CD4-positive, alpha-beta memory T cell (primary cell): Measurements from ENCODE around the gene VEGFA. TPM values are rescaled to one million over a fixed set of nuclear protein-coding genes. Genes with fewer than 3 reads are reported as not detected.

ENCODE experiments used
- CTCF ChIA-PET: fragments of 350-600 bp; sonication (Branson Sonifier 250); formaldehyde crosslinking; loops from one replicate; lab custom pipeline; 2021; ENCODE audit warnings: inconsistent platforms; ENCODE audit not compliant: partially characterized antibody; lab: Charles Lee
- POLR2A ChIA-PET: fragments of 350-600 bp; sonication (Branson Sonifier 250); formaldehyde crosslinking; loops from one replicate; lab custom pipeline; 2021; ENCODE audit not compliant: partially characterized antibody; lab: Charles Lee
- DNase-seq, 5 donors: peaks; one replicate each; pipeline versions ENCODE4 v3.0.0 to v3.0.0-alpha.2; 2020 to 2022; ENCODE audit warnings: mixed read lengths in 1 of 5
- H3K27ac ChIP-seq: one replicate; pipeline ENCODE4 v1.7.0; 2013; ENCODE audit warnings: low read depth, low read length
- H3K27me3 ChIP-seq: 2 replicates; pipeline ENCODE4 v1.7.0; 2013; ENCODE audit warnings: mild to moderate bottlenecking, low read length, moderate library complexity; ENCODE audit not compliant: insufficient read depth
- H3K36me3 ChIP-seq: 2 replicates; pipeline ENCODE4 v1.7.0; 2013; ENCODE audit warnings: mild to moderate bottlenecking, low read length, moderate library complexity; ENCODE audit not compliant: insufficient read depth
- H3K4me1 ChIP-seq: 2 replicates; pipeline ENCODE4 v1.7.0; 2013; ENCODE audit warnings: mild to moderate bottlenecking, low read length, moderate library complexity; ENCODE audit not compliant: insufficient read depth
- H3K4me3 ChIP-seq, 2 donors: one replicate each; pipeline ENCODE4 v1.7.0; 2013; ENCODE audit warnings: low read length in 2 of 2, mild to moderate bottlenecking in 1 of 2
- H3K9me3 ChIP-seq, 2 donors: one replicate each; pipeline ENCODE4 v1.7.0; 2013; ENCODE audit warnings: low read length in 2 of 2, control low read depth in 1 of 2; ENCODE audit not compliant: control insufficient read depth in 1 of 2
- H3K27ac Mint-ChIP-seq, 7 donors: one replicate each; pipeline ENCODE4 v1.8.0; 2020 to 2021; ENCODE audit warnings: mixed read lengths in 7 of 7, mild to moderate bottlenecking in 6 of 7, inconsistent platforms in 3 of 7, moderate library complexity in 3 of 7
- H3K27me3 Mint-ChIP-seq, 2 donors: one replicate each; pipeline ENCODE4 v1.8.0; 2020 to 2021; ENCODE audit warnings: mixed read lengths in 2 of 2
- H3K36me3 Mint-ChIP-seq, 2 donors: one replicate each; pipeline ENCODE4 v1.8.0; 2020 to 2021; ENCODE audit warnings: mixed read lengths in 2 of 2, inconsistent platforms in 1 of 2, mild to moderate bottlenecking in 1 of 2
- H3K4me1 Mint-ChIP-seq, 4 donors: one replicate each; pipeline ENCODE4 v1.8.0; 2020 to 2021; ENCODE audit warnings: mixed read lengths in 4 of 4, mild to moderate bottlenecking in 1 of 4
- H3K4me3 Mint-ChIP-seq, 8 donors: one replicate each; pipeline ENCODE4 v1.8.0; 2020 to 2021; ENCODE audit warnings: mixed read lengths in 8 of 8, mild to moderate bottlenecking in 7 of 8, moderate library complexity in 6 of 8, inconsistent platforms in 3 of 8
- H3K9me3 Mint-ChIP-seq, 8 donors: one replicate each; pipeline ENCODE4 v1.8.0; 2020 to 2021; ENCODE audit warnings: mixed read lengths in 8 of 8, mild to moderate bottlenecking in 5 of 8, inconsistent platforms in 3 of 8, moderate library complexity in 1 of 8
- intact Hi-C: fragments of 100-400 bp; cut with micrococcal nuclease; formaldehyde crosslinking; loops from one replicate; pipeline ENCODE4 v1.15.1; 2023
- polyA plus RNA-seq, 2 donors: library from polyadenylated mRNA; unstranded; fragments of 300-500 nt; fragmentation: Illumina TruSeq; gene quantifications; one replicate each; pipeline ENCODE4 v1.2.3, GENCODE V29; 2021
- total RNA-seq, 2 experiments: library from RNA; stranded (reverse); gene quantifications; one replicate each; pipeline ENCODE4 v1.2.3, GENCODE V29; 2021

Gene VEGFA
- total and polyA plus RNA-seq, 4 experiments from 2014 or later, result 0.29 to 1.1 TPM; not detected in 2

DNA sequence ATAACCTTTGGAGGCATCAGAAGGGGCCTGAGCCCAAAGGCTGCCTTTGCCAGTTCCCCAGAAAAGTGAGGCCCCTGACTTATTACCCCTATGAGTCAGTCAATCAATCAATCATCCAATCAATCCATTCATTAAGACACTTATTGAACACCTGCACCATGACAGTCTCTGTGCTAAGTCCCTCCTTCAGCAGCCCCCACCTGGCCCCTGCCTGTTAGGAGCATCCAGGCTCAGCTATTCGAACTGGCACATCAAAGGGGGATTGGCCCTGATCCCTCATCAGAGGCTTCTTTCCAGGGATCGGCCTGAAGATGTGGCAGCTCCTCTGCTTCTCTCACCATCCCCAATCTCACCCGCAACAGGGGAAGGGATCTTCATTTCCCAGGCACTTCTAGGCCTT lies 27.7 kb upstream of the VEGFA start:
- no peak for DNase-seq

DNA sequence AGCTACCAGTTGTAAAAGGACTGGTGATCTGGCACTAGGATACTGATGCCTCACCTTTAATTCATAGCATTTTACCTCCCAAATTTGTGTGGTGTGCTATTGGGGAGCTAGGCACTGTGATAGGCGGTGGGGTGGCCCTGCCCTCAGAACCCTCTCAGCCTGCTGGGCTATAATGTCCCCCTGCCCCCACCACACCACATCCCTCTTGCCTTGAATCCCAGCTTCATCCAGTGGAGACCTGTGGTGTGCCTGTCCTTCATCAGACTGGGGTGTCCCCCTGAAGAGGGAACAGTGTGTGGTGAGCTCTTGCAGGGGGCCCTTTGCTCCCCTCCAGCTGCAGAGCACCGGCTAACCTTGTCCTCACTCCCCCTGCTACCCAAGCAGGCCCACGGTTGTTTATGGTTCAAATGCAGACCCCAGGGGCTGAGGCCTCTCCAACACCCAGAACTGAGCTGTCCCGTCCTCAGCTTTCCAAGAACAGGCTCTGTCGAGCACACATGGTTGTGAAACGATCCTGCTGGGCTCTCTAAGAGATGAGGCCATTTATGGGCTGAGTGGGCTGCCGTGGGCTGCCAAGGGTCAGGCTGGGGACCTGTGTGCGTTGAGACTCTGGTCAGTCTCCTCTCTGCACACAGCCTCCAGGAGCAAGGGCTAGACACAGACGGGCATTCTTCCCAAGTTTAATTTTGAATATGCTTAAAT lies 26.9 kb upstream of the VEGFA start:
- no peaks in the 10 kb centered on the region for H3K9me3 ChIP-seq
- H3K27me3 Mint-ChIP-seq, result peaks cover 9 to 13% of the 10 kb centered on the region in 2 donors

More for the DNA sequence above, 27.7 kb upstream of the VEGFA start:
- ChIA-PET POLR2A (no interaction called here), CTCF (interaction anchor here (1.0 kb wide), 1 partner anchor 27 kb away, joined by 3 read pairs; no protein-coding TSS in a partner anchor)
- Mint-ChIP-seq H3K27ac (no peak overlapping the region), H3K36me3 (no peaks in the 10 kb centered on the region), H3K9me3 (peaks cover 0 to 2% (median 0%) of the 10 kb centered on the region in 8 donors), H3K27me3 (peaks cover 6 to 9% of the 10 kb centered on the region in 2 donors), H3K4me3 (no peak overlapping the region), H3K4me1 (peaks cover 0 to 3% (median 0%) of the 10 kb centered on the region in 4 donors)
- no peak overlapping the region for H3K4me3 ChIP-seq
- intact Hi-C loops, result no loop called here
- H3K36me3 ChIP-seq, result no peaks in the 10 kb centered on the region
- H3K4me1 ChIP-seq, result no peaks in the 10 kb centered on the region
- no peaks in the 10 kb centered on the region for H3K27me3 ChIP-seq
- no peaks in the 10 kb centered on the region for H3K9me3 ChIP-seq
- no peak overlapping the region for H3K27ac ChIP-seq

DNA sequence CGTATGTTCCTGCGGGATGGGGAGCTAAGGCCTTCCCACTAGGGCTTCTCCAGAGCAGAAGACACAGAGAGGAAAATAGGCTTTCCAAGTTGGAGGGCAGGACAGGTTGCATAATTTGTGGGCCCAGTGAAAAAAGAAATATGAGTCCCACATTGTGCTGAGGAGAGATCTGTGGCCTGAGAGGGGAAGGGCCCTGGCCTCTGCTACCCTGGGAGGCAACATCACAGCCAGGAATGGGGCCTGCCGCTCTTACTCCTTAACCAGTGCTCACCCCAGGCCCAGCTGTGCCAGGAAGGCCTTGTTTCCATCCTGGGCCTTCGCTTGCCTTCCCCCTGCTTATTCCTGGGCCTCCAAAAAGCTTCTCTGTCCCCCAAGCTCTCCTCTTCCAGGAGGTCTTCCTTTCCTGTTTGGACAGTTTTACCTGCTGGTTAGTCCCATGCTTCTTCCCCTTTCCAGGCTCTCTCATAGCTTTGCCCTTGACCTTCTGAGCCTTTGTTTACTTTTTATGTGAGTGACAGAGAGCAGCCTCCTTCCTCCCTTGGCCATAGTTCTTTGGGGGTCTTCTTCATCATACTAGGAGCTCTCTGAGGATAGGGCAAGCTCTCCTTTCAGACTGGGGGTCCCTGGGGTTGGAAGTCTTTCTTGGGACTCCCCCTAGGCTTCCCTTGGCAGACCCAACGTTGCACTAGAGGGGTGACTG lies 26.2 kb upstream of the VEGFA start:
- Histone ChIP-seq H3K9me3 (no peaks in the 10 kb centered on the region), H3K4me3 (no peak overlapping the region), H3K27ac (no peak overlapping the region), H3K4me1 (no peaks in the 10 kb centered on the region), H3K27me3 (no peaks in the 10 kb centered on the region), H3K36me3 (no peaks in the 10 kb centered on the region)
- Mint-ChIP-seq H3K4me3 (no peak overlapping the region), H3K9me3 (peaks cover 0 to 2% (median 0%) of the 10 kb centered on the region in 8 donors), H3K4me1 (no peaks in the 10 kb centered on the region), H3K36me3 (no peaks in the 10 kb centered on the region), H3K27me3 (peaks cover 11 to 13% of the 10 kb centered on the region in 2 donors), H3K27ac (peak overlapping the region in 1 of 7 donors; percentile 37)
- no peak for DNase-seq
- intact Hi-C loops, result no loop called here
- ChIA-PET POLR2A (no interaction called here), CTCF (interaction anchor here (1.0 to 4.6 kb wide), 2 partner anchors 20 to 25 kb away, joined by 3 to 22 read pairs; partner anchors contain the start of gene VEGFA)

More for the DNA sequence above, 26.9 kb upstream of the VEGFA start:
- Histone ChIP-seq H3K27ac (no peak overlapping the region), H3K4me1 (no peaks in the 10 kb centered on the region), H3K4me3 (no peak overlapping the region), H3K36me3 (no peaks in the 10 kb centered on the region), H3K27me3 (no peaks in the 10 kb centered on the region)
- Mint-ChIP-seq H3K4me3 (no peak overlapping the region), H3K36me3 (no peaks in the 10 kb centered on the region), H3K27ac (no peak overlapping the region), H3K9me3 (peaks cover 0 to 2% (median 0%) of the 10 kb centered on the region in 8 donors), H3K4me1 (peaks cover 0 to 1% (median 0%) of the 10 kb centered on the region in 4 donors)
- CTCF ChIA-PET, result interaction anchor here (1.0 to 4.6 kb wide), 3 partner anchors 19 to 26 kb away, joined by 3 to 22 read pairs (median 3); partner anchors contain the start of gene VEGFA
- no peak for DNase-seq
- POLR2A ChIA-PET, result no interaction called here
- intact Hi-C loops, result no loop called here

DNA sequence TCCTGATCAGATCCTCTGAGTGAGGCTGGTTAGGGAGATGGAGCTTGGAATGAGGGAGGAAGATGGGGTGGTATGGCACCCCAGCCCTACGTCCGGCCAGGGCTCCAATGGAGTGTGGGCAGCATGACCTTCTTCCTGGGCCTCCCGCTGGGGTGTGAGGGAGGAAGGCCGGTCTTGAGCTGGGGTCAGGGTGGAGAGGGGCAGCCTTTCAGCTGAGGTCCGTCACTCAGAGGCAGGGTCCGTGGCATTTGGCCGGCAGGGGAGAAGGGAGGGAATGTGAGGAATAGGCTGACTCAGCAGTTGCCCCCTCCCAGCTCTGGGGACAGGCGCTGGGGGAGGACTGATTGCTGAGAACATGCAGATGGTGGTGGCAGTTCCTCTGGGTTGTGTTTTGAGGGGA lies 25.5 kb upstream of the VEGFA start:
- Histone ChIP-seq H3K27me3 (no peaks in the 10 kb centered on the region), H3K4me1 (no peaks in the 10 kb centered on the region), H3K9me3 (no peaks in the 10 kb centered on the region), H3K4me3 (no peak overlapping the region), H3K36me3 (no peaks in the 10 kb centered on the region), H3K27ac (no peak overlapping the region)
- intact Hi-C loops, result no loop called here
- CTCF ChIA-PET, result interaction anchor here (1.0 to 4.6 kb wide), 3 partner anchors 24 to 334 kb away, joined by 3 to 22 read pairs (median 4); partner anchors contain the start of gene VEGFA
- Mint-ChIP-seq H3K4me3 (no peak overlapping the region), H3K27ac (peak overlapping the region in 1 of 7 donors; percentile 33), H3K27me3 (peaks cover 11 to 13% of the 10 kb centered on the region in 2 donors), H3K36me3 (no peaks in the 10 kb centered on the region), H3K4me1 (no peaks in the 10 kb centered on the region), H3K9me3 (peaks cover 0 to 2% (median 0%) of the 10 kb centered on the region in 8 donors)
- no peak for DNase-seq
- POLR2A ChIA-PET, result no interaction called here

DNA sequence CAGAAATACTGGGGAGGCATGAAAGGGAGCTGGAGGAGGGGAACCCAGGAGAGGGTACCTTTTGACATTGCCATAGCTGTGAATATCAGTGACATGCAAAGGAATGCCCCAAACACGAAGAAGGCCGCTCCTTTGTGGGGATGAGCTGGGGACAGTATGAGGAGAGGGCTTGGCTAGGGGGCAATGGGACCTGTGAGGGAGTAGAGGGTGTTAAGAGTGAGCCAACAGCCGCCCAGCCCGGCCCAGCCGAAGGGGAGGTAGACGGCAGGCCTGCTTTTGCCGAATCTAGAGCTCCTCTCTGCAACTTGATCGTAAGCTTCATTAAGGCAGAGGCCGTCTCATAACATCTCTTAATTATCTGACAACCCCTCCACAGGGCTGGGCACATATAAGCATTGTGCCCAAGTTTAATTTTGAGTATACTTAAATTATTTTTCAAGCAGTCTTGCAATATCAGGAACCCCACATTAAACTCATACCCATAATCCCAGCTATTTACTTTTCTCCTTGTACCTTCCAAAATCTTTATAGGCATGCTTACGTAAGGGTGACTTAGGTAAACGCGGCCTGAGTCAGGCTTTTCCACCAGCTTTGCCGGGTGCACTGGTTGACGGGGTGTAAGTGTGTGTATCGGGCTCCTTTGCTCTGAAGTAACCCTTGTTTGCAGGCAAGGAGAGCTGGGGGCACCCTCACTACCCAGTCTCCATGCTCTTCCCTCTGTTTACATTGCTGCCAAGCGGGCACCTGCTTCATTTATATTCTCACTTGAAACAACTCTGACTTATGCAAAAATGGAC lies 24.9 kb upstream of the VEGFA start:
- H3K36me3 Mint-ChIP-seq, result no peaks in the 10 kb centered on the region
- CTCF ChIA-PET, result interaction anchor here (1.0 to 4.6 kb wide), 4 partner anchors 24 to 334 kb away, joined by 3 to 22 read pairs (median 4); partner anchors contain the start of gene VEGFA
- H3K27ac Mint-ChIP-seq, result no peak overlapping the region
- H3K4me3 ChIP-seq, result no peak overlapping the region
- no peaks in the 10 kb centered on the region for H3K4me1 Mint-ChIP-seq
- H3K36me3 ChIP-seq, result no peaks in the 10 kb centered on the region
- H3K4me3 Mint-ChIP-seq, result no peak overlapping the region
- intact Hi-C loops, result no loop called here
- POLR2A ChIA-PET, result no interaction called here
- no peaks in the 10 kb centered on the region for H3K9me3 ChIP-seq
- no peak overlapping the region for H3K27ac ChIP-seq
- no peaks in the 10 kb centered on the region for H3K4me1 ChIP-seq
- H3K9me3 Mint-ChIP-seq, result peaks cover 0 to 2% (median 0%) of the 10 kb centered on the region in 8 donors
- H3K27me3 ChIP-seq, result no peaks in the 10 kb centered on the region
- H3K27me3 Mint-ChIP-seq, result peaks cover 11 to 13% of the 10 kb centered on the region in 2 donors
- no peak for DNase-seq

DNA sequence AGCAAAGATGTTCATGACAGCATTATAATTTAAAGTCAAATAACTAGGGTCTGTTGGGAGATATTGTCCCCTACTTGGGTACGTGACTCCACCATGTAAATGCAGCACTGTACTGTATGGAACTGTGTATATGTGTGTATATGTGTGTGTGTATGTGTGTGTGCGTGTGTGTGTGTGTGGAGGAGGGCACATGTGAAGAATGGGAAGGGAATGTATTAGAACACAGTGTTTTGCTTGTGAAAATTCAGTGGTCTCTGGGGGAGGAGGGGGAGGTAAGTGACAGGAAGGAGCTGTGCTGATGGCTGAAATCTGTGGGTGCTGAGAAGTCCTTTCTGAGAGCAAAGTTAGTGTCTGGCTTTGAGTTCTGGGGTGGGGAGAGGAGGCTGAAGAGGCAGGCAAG lies 23.9 kb upstream of the VEGFA start:
- ChIA-PET CTCF (interaction anchor here (1.2 to 4.6 kb wide), 2 partner anchors 23 to 29 kb away, joined by 3 to 22 read pairs; partner anchors contain the start of gene VEGFA), POLR2A (no interaction called here)
- intact Hi-C loops, result no loop called here
- Mint-ChIP-seq H3K4me1 (no peaks in the 10 kb centered on the region), H3K27me3 (peaks cover 11 to 13% of the 10 kb centered on the region in 2 donors), H3K36me3 (no peaks in the 10 kb centered on the region), H3K9me3 (peaks cover 0 to 2% (median 0%) of the 10 kb centered on the region in 8 donors), H3K4me3 (no peak overlapping the region), H3K27ac (no peak overlapping the region)
- Histone ChIP-seq H3K36me3 (no peaks in the 10 kb centered on the region), H3K9me3 (no peaks in the 10 kb centered on the region), H3K27ac (no peak overlapping the region), H3K27me3 (no peaks in the 10 kb centered on the region), H3K4me1 (no peaks in the 10 kb centered on the region), H3K4me3 (no peak overlapping the region)
- DNase-seq, result no peak
